ENCODE measurements around the gene NCOA1.

GRCh38 chr2:24731040-24731439 is 240.0 kb downstream of the NCOA1 start:
- no peak for TF ChIP-seq CTCF (IDR thresholded peaks at IDR 0.05; ENCODE audit: poor library complexity)
- TF ChIP-seq EZH2 (IDR thresholded peaks at IDR 0.05; ENCODE audit: borderline replicate concordance), result no peak
- TF ChIP-seq EZH2phosphoT487 (IDR thresholded peaks at IDR 0.05; ENCODE audit: low read depth, severe bottlenecking, unreplicated experiment), result no peak
